Measurements from ENCODE around the gene HOXB6.

Gene HOXB6

DNA sequence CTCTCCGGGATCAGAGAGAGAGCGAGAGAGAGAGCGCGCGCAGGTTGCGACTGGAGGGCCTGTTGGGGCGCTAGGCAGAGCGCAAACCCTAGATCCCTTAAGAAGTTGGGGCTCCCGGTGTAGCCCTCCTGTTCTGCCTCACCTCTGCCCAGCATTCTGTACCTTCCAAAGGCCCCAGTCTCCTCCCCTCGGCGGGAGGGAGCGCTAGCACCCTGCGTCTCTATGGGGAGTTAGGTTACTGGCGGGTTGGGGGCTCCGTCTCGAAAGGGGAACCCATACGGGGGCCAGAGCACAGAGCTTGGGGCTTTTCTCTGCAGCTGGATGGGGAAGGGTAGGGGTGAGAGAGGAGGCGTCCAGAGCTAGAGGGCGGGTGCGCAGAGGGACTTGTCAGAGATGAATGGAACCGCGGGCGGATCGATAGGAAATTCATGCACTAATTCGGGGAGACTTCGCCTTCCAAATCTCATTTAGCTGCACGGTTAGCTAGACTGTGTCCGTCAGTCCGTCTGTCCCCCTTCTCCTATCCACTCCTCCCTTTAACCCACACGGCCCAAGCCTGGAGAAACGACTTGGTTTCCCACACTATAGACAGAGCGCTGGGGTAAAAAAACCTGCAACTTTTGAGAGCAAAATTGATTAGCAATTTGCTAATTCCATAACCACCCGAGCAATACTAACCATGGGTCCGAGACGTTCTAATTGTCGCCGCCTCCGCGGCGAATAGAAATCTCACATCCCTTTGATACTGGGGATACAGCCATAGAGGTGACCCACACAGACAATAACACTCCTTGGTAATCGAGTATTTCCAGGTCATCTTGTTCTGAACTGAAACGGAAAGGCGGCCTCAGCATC is 25.9 kb downstream of the HOXB6 start:
- DNase-seq (ENCODE audit: low read depth), result no peak

GRCh38 chr17:48577946-48578615 is 26.7 kb downstream of the HOXB6 start, which contains the start of gene HOXB4:
HOXB4 (minus strand) TSS chr17:48578350; CDS start chr17:48578319, 31 bp downstream.
- DNase-seq (ENCODE audit: low read depth), result no peak

DNA sequence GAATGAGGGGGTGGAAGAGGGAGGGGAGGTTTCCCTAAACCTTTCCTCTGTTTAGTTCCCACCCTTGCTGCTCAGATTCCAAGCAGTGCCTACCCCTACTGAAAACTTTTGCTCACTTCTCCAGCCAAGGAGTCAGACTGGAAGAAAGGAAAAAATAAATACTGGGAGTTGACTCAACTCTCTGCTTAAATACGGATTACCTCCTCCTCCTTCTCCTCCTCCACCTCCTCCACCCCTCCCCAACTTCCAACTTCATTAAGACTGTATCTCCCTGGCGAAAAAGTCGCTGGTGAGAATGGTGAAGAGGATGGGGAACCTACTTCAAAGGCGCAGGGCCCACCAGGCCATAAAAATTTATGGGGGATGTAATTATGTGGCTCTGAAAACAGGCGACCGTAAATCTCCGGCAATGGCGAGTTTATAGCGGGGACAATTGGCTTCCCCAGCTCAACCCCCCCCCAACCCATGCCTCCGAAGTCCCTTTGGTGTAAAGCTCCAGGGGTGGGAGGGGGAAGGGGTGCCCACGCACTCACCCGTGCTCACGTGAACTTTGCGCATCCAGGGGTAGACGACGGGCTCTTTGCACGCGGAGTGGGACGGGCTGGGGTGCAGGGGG is 27.3 kb downstream of the HOXB6 start:
- DNase-seq (ENCODE audit: low read depth), result no peak

DNA sequence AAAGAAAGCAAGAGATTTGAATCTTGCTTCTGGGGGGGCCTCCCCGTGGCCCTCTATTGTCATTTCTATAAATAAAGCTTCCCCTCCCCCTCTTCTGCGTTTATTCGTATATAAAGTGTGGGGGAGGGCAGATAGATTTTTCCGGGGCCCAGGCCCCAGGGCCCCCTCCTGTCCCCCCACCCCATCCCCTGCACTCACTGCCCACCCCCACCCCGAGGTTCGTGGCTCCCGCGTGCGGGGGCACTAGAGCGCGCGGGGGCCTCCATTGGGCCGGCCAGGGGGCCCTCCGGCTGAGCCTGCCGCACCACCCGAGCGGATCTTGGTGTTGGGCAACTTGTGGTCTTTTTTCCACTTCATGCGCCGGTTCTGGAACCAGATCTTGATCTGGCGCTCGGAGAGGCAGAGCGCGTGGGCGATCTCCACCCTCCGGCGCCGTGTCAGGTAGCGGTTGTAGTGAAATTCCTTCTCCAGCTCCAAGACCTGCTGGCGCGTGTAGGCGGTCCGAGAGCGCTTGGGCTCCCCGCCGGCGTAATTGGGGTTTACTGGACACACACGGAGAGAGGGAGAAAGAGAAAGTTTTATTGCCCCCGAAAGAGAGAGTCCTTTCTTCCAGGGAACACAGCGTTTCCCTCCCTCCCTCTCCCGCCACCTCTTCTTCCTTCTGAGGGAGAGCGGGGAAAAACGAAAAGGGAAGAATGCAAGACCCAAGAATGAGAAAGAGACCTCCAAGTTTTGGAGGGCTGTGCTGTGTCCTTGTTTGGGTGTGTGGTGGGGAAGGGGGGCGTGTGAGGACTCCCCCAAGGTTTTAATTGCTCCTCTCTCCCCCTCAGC is 28.1 kb downstream of the HOXB6 start:
- no peak for DNase-seq (ENCODE audit: low read depth)

DNA sequence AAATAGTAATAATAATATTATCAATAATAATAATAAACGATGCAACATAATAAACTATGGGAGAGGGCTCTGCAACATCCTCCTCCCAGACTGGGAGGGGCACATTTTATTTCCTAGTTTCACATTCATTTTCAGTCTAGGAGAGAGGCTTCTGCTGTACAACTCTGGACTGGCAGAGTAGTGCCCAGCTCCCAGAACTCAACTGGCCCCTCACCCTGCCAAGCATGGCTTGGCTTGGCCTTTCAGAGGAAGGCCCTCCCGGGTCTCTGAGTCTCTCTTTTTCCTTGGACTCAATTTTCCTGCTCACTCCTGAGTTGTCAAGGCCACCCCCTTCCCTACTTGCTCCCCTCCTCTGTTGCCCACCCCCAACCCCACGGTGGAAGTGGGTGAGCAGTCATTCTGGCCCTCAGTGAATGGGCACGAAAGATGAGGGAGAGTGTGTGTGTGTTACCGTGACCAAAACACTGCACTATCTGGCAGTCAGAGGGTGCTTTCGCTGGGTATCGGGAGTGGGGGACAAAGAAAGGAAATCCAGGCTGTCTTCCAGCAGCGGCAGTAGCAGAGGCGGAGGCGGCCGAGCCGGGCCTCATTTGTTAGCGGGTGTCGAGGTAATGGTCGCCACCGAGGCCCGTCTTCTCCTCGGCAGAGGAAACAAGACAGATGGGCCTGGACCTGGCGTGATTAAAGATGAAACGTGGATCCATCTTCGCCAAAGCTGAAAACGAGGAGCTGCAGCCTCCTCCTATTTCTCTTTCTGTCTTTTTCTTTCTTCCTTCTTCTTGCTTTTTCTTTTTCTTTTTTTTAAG is 28.9 kb downstream of the HOXB6 start:
- no peak for DNase-seq (ENCODE audit: low read depth)

DNA sequence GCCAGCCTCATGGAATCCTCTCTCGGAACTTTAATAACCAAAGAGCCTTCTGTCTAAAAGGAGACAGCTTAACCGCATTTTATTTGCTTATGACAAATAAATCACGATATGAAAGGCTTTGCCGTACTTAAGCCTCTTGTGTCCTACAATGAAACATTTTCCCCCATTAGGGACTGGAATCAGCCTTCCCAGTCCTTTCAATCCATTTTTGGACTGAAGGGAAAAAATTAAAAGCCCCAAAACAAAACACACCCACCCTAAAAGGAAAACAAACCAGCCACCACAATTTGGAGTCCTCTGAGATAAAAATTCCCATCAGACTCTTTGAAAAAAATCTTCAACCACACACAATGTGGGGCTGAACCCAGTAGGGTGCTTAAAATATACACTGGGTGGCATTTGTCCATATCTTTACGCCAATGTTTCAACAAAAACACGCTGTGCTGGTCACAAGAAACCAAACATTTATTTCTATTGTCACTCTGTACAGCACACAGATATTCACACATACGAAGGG is 29.7 kb downstream of the HOXB6 start:
- no peak for DNase-seq (ENCODE audit: low read depth)

DNA sequence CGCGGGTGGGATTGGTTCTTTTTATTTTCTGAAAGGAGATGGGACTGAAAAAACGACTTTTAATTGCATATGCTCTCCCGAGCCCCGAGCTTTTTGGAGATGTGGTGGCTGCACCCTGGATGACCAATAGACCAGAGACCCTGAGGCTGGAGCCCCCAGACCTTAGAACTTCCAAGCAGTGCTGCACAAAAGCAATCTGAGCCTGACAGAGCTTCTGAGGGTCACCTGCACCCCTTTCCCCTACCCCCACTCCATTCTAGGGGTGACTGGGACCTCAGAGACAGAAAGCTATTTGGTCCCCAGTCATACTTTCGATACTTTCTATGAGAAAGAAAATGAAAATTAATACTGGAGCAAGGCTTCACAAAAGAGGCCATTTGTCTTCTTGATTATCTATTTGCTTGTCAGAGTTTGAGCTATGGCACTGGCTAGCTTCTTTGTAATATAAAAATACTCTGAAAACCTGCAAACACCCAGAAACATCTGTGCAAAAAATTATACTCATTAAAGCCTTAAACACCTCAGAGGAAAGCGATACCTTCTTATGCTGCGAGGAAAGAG is 30.2 kb downstream of the HOXB6 start:
- no peak for DNase-seq (ENCODE audit: low read depth)

DNA sequence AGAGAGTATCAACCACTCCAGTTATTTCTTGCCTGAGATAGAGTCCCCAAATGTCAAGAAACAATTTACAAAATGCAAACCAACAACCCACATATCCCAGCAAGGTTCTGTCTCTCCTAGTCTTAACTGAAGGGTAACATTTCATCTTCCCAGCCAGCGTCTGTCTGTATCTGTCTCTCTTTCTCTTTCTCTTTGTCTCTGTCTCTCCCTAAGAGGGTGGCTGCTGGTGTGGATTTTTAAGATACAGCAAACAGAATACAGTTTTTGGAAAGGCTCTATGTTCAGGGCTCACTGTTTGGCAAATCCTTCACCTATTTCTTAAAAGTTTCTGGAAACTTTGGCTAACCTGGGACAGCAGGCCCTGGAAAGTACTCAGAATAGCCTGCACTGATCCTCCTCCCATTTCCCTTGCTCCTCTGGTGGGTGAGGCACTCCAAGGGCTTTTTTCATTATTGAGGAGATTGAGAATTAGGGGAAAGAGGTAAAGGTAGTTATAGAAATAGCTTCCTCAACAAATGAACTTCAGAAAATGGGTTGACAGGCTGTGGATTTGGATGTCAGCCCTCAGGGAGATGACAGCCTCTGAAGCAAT is 32.9 kb downstream of the HOXB6 start:
- DNase-seq (ENCODE audit: low read depth), result no peak

GRCh38 chr17:48571024-48571818 is 33.6 kb downstream of the HOXB6 start:
- DNase-seq (ENCODE audit: low read depth), result no peak

DNA sequence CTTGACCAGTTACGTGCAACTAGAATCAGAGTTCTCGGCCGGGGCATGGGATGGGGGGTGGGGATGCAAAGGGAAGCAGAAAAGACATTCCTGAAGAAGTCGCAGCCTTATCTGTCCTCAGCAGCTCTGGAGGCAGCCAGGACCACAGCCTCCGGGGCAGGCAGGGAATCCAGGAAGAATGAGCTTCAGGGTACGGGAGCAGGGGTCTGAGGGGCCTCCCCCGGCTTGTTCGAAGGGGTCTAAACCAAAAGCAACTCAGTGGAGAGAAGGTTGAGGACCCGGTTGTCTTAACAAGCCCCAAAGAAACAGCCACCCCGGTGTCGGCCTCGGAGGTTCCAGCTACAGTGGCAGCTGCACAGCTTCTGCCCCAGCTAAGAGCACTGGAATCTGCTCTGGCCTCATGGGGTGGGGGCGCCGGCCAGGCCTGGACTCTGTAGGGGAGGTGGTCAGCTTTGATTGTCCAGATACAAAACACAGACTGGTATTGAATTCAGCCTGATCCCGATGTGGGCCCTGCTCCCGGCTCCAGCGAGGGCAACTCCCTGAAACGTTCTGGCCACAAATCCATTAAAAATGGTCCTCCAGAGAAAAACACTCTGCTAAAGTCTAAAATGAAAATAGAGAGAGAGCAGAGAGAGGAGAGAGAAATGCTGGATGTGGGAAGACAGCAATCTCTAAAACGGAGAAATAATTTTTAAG is 34.3 kb downstream of the HOXB6 start:
- DNase-seq (ENCODE audit: low read depth), result no peak

- DNase-seq (ENCODE audit: low read depth), result no peak
Observed at GRCh38 chr17:48569674-48570324, 35.0 kb downstream of the HOXB6 start.

DNA sequence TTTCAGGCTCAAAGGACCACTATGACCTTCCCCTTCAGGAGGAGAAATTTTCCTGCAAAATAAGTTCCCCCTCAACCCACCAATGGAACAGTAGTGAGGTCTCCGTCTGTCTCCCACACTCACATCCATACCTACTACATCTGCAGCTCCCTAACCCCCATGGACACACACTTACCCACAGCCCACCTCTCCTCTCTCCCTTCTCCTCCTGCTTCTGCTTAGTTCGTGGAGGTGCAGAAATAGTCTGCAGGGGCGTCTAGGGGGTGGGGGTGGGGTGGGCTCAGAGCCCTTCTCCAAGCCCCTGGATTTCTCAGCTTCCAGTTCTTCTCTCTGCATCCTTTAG is 35.6 kb downstream of the HOXB6 start:
- DNase-seq (ENCODE audit: low read depth), result no peak

GRCh38 chr17:48568499-48569239 is 36.1 kb downstream of the HOXB6 start:
- no peak for DNase-seq (ENCODE audit: low read depth)

DNA sequence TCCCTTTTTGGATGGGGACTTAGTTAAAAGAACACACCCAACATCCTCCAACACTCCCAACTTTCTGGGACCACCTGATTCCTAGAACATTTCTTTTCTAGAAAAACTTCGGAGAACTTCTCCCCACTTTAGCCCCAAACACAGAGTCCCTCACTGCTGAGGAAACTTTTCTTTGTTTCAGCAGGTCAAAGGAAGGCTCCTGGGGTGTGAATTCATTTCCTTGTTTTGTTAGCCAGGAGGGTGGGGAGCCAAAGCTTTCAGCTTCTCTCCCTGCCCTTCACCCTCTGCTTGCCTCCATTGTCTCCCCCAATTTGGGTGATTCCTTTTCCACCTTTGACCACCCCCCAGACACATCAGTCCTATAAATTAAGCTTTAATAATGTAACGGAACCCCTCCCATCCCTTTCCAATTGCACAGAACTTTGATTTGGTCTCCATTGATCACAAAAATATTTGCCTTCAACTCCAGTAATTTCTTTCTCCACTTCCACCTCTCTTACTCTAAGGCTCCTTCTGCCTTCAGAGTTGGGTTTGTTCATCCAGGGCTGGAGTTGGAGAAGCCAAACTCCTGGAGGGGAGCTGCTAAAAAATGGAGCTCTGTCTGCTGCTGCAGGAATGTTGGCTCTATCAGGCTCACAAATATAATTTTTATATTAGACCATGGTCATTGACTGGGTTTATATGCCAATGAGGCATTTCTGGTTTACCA is 37.0 kb downstream of the HOXB6 start:
- DNase-seq (ENCODE audit: low read depth), result no peak

DNA sequence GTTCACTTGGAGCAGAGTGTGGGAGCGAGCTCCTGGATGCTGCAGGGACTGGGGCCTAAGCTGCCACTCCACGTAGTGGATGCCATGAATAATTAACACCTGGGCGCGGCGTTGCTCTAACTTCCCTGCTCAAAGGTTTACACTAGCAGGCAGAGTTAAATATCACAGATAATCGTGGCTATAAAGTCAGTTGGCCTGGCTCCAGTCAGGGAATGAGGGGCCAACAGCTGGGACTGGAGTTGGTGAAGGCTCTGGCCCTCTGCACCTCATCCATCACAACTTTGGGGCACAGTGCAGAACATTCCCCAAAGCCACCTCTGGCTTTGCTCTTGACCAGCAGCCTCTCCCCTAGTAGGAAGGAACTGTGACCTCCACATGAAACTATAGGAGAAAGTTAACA is 37.6 kb downstream of the HOXB6 start:
- DNase-seq (ENCODE audit: low read depth), result no peak

DNA sequence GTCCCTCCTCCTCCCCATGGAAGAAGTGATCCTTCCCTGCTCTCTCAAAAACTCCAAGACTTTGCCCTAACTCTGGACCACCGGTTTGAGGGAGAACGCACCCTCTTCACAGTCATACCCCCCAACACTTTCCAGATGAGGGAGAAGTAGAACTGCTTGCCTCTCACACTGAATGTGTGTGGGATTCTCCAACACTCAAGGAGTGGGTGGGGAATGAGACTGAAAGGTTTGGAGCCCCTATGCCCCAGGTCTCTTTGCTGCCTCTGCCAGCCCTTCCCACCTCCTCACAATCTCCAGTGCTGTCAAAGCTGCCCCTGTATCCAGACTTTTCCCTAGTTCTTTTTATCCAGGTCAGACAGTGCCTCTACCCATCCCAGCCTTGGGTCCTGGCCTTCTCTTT is 38.1 kb downstream of the HOXB6 start:
- DNase-seq (ENCODE audit: low read depth), result no peak
